Measurements from ENCODE around the gene SH3BP1. TPM values are rescaled to one million over a fixed set of nuclear protein-coding genes. Genes with fewer than 3 reads are reported as not detected.
A peak's percentile ranks its signal among the peaks of the same experiment; 100 is the strongest.
"Not testable (repeated sequence)": the region's sequence is repeated elsewhere in the genome, so short reads cannot be mapped to it uniquely, and the experiment has no call there.

Gene SH3BP1
- polyA plus RNA-seq, 3 donors, result 18.1 to 19.7 (median 19.5) TPM

DNA sequence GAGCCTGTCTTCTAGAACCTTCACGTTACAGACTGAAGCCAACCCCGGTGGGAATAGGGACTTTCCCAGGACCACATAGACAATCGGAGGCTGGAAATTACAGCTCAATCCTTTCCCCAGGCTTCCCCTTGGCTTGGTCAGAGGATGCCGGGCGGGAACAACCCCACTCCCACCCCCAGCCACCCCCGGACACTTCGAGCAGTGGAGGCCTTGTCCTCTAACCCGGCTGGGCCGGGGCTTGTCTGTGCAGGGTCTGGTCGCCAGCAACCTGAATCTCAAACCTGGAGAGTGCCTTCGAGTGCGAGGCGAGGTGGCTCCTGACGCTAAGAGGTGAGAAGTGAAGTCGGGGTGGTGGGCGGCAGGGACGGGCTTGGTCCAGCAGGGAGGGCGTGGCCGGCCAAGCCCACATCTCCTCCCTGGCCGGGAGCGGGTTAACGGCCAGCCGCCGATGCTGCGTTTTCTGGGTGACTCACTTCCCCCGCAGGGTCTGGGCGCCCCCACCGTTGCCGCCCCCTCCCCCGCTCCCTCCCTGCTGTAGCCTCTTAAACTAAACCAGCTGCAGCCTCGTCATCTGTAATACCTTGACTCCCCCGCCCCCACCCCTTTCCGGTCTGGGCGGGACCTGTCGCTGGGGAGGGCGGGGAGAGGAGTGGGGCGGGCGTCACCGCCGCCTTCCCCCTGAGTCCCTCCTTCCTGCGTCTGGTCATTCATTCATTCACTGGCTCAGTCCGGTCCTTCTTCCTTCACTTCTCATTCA lies 37.4 kb downstream of the SH3BP1 start:
- DNase-seq, result peak; percentile 91

DNA sequence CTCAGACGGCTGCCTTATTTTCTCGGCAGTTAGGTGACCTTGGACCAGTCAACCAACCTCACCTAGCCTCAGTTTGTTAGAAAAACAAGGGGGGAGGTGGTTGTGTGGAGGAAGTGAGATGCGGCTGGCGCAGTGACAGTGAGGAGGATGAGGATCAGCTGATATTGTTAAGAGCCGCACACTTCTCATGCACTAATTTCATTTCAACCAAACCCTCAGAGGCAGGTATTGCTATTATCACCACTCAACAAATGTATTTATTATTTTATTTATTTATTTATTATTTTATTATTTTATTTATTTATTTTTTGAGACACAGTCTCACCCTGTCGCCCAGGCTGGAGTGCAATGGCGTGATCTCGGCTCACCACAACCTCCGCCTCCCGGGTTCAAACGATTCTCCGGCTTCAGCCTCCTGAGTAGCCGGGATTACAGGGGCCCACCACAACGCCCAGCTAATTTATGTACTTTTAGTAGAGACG lies 38.1 kb downstream of the SH3BP1 start:
- no peak for DNase-seq

DNA sequence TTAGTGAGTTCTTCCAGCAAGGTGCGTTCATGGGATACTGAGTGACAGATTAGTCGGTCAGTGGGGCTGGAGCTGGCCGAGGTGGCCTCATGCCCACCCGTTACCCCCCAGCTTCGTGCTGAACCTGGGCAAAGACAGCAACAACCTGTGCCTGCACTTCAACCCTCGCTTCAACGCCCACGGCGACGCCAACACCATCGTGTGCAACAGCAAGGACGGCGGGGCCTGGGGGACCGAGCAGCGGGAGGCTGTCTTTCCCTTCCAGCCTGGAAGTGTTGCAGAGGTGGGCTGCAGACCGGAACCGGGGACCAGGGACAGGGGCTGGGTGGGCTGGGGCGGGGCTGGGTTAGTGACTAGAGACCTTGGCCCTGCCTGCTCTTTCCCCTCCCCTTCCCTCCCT lies 38.9 kb downstream of the SH3BP1 start:
- DNase-seq, result no peak

DNA sequence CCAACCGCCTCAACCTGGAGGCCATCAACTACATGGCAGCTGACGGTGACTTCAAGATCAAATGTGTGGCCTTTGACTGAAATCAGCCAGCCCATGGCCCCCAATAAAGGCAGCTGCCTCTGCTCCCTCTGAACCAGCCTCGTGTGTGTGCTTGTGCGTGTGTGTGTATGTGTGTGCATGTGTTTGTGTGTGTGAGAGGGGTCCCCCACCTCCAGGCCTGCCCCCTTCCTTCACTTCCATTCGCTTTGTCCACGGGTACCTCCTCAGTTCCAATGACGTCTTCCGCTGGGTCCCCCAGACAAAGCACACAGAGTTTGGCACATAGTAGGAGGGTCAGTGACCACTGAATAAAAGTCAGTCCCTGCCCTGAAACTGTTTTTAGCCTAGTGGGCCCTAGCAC lies 40.2 kb downstream of the SH3BP1 start:
- DNase-seq, result no peak

DNA sequence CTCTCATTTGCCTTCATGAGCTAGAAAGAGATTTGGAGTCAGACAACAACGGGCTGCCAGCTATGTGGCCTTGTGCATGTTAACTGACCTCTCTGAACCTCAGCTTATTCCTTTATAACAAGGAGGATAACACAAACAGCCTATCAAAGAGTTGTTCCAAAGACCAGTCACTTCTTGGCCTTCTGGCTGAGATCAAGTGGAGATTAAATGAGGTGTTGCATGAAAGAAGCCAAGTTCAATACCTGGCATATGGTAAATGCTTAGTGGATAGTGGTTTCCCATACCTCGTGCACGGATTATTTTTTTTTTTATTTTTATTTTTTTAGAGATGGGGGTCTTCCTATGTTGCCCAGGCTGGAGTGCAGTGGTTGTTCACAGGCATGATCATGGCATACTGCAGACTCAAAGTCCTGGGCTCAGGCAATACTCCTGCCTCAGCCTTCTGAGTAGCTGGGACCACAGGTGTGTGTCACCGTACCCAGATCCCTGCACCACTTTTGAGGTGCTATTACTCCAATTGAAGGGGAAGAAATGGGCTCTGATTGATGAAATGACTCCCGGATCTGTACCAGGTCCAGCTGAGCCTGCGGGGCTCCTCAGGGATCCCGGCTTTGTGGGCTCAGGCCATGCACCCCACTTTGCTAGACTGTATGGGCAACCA lies 40.9 kb downstream of the SH3BP1 start:
- no peak for DNase-seq

DNA sequence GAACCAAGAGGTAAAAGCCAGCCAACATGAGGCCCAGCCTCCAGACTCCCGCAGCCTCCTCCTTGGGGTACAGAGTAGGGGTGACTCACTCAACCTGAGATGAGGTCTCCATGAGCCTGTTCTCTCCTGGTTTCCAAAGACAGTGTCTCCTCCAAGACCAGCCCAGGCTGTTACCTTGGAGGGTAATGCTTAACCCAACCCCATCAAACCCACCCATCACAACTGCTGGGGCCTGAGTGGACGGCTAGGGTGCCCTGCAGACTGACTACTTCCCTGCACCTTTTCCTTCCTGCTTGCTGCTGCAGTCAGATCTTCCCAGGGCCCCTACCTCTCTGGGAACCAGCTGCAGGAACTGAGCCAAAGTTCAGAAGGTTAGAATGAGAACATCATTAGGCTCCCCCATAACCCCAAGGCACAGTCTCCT lies 41.5 kb downstream of the SH3BP1 start:
- no peak for DNase-seq

DNA sequence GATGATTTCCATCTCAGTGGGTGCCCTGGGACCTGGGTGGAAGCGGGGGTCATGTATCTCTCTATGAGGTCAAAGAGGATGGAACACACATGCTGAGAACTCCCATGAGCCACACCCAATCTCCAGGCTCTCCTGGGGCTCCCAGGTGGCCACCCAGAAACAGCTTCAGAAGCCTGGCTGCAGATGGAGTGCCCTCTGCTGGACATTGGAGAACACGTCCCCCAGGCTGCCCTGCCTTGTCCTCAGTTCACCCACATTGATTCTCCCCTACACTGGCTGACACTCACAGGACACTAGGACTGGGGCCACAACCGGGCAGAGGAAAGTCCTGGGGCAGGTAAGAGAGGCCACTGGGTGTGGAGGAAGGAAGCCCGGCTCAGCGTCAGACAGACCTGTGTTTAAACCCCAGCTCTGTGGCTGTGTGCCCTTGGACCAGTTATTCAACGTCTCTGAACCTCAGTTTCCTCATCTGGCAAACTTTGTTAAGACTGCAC lies 42.1 kb downstream of the SH3BP1 start:
- DNase-seq, result no peak

DNA sequence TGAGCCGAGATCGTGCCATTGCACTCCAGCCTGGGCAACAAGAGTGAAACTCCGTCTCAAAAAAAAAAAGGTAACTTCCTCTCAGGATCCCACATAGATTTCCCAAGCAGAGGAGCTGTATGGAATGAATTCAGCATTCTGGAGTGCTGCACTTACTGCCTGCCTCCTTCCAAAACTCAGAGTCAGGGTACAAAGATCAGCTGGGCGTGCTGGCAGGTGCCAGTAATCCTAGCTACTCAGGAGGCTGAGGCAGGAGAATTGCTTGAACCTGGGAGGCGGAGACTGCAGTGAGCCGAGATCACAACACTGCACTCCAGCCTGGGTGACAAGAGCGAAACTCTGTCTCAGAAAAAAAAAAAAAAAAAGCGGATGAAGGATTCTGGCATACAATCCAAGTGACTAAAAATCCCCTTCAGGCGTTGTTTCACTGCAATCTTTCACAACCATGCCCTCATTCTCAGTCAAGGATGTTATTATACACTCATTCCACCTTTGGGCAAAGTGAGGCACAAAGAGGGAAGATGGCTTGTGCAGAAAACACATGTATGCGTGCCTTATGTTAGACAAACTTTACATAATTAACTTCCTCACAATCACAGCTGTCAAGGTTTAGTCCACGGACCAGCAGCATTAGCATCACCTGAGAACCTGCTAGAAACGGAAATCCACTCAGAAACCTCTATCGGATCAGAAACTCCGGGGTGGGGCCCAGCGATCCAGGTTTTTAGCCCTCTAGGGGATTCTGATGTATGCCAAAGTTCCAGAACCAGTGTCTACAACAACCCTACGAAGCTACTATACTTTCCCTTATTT lies 45.5 kb downstream of the SH3BP1 start:
- DNase-seq, result no peak

DNA sequence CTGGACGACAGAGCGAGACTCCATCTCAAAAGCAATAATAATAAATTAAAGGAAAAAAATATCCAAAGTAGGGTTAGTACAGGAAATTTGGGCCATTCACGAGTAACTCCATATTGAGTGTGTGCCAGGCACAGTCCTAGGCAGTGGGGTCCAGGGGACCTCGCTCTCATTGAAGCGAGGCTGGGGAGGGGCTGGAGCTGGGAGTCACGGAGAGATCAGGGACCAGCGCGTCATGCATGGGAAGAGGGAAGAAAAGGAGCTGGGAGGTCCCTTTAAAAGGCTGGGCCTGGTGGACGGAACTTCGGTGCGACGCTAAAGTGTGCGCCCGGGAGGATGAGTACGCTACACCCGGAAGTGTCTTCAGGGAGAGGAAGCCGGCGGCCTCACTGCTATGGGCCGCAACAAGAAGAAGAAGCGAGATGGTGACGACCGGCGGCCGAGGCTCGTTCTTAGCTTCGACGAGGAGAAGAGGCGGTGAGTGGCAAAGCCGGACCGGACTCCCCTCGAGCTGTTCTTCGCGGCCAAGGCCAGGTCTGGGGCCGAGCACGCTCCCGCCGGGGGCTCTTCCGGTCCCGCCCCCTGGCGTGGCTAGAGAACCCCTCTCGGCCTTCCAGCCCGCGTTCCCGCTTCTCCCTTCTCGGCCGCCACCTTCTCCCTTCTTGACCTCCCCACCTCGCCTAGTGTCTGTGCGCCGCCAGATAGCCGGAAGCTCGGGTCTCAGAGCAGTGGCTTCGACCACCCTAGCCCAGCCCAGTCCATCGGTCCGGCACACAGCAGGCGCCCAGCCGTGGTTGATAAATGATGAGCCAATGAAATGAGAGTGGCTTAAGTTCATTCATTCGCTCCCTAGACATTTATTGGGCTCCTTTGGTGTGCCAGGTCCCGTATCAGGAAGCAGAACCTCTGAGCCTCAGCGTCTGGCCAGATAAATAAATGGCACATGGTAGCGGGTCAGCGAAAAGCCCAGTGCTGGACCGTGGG lies 46.8 kb downstream of the SH3BP1 start, which contains the start of gene NOL12:
NOL12 (plus strand) TSS at position 342 of the 981 bp plus-strand sequence; CDS start at position 392, 50 bp downstream.
- peak; percentile 88 for DNase-seq

DNA sequence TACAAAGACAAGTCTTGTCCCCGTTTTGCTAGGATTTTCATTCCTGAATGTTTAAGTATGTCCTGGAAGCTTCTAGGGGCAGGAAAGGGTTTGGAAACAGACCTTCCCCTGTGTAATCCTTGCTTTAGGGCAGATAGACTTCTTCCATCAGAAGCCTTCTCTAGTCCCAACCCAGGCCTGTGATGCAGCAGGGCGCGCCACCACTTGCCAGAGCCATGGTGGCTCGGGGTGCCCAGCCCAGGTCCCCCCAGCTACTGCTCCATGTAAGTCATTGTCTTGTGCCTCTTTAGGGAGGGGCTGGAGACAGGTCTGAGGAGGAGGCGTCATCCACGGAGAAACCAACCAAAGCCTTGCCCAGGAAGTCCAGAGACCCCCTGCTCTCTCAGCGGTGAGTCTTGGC lies 50.9 kb downstream of the SH3BP1 start:
- no peak for DNase-seq

DNA sequence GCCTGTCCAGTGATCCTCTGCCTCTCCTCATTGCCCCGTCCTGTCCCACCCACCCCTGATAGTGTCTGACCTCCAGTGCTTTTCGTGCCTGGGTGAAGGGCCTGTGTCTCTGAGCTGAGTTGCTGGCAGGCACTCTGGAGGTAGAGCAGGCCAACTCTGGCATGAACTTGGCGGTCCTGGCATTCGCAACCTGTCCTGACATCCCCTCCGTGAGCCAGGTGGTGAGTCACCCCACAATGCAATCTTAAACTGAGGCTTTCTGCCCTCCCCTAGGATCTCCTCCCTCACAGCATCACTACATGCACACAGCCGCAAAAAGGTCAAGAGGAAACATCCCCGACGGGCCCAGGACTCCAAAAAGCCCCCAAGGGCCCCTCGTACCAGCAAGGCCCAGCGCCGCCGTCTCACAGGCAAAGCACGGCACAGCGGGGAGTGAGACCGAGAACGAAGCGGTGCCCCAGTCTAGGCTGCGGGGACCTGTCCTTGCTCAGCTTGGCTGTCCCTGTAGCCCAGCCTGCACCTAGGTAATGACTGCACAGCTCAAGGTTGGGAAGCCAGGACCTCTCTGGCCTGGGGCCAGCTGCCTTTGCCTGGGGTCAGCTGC lies 51.5 kb downstream of the SH3BP1 start:
- no peak for DNase-seq

DNA sequence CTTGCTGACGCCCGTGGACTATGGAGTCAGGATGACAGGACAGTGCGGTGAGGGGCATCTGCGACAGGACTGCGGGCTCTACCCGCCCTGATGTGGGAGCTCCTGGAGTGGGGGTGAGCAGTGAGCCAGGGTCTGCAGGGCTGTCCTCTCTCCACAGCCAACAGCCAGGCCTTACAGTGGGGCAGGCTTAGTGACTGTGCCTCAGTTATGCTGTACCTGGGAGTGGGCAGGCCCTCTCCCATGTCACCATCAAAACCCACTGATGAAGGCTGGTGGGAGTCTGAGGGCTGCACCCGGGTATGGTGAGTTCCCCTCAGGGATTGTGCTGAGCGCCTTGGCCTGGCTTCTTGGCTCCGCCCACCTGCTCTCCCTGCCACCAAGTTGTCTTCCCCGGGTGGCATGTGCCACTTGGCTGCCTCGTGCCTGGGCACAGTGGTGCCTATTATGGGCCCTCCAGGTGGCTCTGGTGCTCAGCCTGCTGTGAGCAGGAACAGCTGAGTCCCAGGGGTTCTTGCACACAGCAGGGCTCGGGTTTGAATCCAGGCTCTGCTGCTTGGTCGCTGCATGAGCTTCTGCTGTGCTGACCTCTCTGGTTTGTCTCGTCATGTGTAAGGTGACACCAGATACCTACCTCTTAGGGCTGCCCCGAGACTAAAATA lies 53.3 kb downstream of the SH3BP1 start:
- no peak for DNase-seq

DNA sequence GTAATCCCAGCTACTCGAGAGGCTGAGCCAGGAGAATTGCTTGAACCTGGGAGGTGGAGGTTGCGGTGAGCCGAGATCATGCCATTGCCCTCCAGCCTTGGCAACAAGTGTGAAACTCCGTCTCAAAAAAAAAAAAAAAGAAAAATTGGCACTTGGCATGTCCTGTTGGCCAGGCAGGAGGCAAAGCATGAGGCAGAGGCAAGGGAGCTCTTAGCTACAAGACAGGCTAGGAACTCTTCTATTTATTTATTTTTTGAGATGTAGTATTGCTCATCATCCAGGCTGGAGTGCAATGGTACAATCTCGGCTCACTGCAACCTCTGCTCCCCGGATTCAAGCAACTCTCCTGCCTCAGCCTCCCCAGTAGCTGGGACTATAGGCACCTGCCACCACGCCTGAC lies 54.7 kb downstream of the SH3BP1 start:
- DNase-seq, result not testable (repeated sequence)

DNA sequence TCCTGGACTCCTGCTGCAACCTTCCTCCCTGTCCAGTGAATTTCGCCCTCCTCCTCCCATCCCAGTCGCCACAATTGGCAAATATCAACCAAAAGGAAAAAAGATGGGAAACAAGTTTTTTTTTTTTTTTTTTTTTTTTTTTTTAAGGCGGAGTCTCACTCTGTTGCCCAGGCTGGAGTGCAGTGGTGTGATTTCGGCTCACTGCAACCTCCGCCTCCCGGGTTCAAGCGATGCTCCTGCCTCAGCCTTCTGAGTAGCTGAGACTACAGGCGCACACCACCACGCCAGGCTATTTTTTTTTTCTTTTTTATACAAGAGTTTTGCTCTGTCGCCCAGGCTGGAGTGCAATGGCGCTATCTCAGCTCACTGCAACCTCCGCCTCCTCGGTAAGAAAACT lies 56.8 kb downstream of the SH3BP1 start:
- not testable (repeated sequence) for DNase-seq

DNA sequence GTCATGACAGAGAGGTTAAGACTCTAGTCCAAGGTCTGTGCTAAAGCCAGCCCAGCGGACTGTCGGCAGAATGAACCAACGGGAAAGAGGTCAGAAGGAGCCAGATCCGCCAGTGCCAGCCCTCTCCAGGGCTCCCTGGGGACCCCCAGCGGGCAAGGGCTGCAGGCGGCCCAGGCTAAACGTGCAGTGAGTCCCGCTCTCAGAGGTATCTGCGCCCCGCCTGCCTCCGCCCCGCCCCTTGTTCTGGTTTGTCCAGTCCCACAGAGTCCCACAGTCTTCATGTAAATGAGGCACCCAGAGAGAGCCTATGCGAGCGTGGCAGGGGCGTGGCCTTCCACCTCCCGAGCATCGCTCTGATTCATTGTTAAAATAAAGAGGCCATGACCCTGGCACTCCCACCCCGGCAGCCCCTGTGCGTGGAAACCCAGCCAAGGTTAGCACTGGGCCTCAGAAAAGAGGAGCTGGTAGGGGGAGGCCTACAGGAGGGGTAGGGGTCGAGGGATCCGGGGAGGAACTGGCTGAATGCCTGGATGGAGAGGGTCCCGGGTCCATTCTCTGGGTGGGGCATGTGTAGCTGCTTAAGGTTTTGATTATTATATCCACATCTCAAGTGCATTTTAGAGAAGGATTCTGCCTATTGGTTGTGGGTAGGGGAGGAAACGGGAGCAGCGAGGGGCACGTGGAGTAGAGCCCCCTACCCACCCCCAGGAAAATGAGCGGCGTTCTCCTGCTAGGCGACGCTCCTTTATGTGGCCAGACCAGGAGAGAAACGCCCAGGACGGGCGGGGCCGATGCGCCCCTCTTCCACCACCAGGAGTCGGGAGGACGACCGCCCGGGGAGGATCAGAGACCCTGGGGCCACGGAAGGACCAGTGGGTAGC lies 57.4 kb downstream of the SH3BP1 start, which contains the start of gene TRIOBP:
TRIOBP (plus strand) TSS at position 392 of the 881 bp plus-strand sequence. CDS start 4,318 bp downstream, outside the sequence.
- peak; percentile 95 for DNase-seq

DNA sequence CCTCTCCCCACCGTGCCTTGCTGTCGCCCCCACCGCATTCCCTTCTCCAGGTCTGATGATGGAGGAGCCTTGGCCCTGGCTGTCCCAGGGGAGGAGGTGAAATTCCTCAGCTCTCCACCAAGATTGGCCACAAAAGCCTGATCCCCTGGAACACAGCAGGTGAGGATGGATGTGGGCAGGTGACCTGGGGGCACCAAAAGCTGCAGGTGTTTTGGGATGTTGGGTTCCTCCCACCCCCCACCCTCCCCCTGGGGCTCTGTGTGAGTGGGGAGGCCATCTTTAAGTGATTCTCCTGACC lies 58.0 kb downstream of the SH3BP1 start:
- DNase-seq, result no peak

DNA sequence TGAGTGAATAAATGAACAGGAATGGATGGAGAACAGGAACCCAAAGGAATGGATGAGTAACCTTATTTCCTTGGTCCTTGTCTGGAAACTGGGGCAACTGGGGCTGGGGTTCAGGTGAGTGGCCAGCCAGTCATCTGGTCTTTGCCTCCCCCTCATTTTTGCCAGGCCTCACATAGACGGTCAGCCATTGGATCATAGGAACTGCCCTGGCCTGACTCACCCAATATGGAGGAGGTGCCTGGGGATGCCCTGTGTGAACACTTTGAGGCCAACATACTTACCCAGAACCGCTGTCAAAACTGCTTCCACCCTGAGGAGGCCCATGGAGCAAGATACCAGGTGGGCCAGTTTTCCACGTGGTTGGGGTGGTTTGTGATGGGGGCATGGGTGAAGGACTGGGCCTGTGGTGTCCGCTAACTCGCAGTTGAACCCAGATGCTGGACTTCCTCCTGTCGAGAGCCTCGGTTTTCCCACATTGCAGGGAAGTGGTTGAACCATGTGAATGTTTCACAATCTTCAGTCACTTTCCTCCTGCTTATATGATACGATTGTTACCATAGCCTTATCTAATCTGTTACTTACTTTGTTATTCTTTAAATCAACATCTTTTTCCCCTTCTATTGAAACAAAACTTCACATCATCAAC lies 61.8 kb downstream of the SH3BP1 start:
- DNase-seq, result no peak

DNA sequence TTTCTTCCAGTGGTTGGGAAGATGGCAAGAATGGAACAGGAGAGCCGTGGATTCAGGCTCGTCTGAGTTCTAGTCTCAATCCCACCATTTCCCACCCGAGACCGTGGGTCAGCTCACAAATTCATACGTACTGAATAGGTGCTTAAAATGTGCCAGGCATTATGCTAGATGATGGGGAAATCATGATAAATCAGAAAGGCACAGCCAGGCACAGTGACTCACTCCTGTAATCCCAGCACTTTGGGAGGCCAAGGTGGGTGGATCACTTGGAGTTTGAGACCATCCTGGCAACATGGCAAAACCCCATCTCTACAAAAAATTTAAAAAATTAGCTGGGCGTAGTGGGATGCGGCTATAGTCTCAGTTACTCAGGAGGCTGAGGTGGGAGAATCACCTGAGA lies 64.4 kb downstream of the SH3BP1 start:
- DNase-seq, result no peak

All from renal pelvis (tissue), 4 donors.